GOT3 (cell line): Measurements from ENCODE around the gene NWD2.
"Not testable (repeated sequence)": the region's sequence is repeated elsewhere in the genome, so short reads cannot be mapped to it uniquely, and the experiment has no call there.

Experiments
- DNase-seq: peaks from one replicate; lab custom pipeline; 2025; ENCODE audit warnings: mixed read lengths; lab: John Stamatoyannopoulos, UW

Gene NWD2

GRCh38 chr4:37470245-37470644, 225.7 kb downstream of the NWD2 start:
- no peak for DNase-seq

- DNase-seq, result no peak
These were observed 226.6 kb downstream of the NWD2 start for GRCh38 chr4:37471093-37471492.

- no peak for DNase-seq
These were observed 227.4 kb downstream of the NWD2 start for GRCh38 chr4:37471971-37472370.

GRCh38 chr4:37473807-37474206, 229.3 kb downstream of the NWD2 start:
- no peak for DNase-seq

- DNase-seq, result no peak
These were observed 230.5 kb downstream of the NWD2 start for GRCh38 chr4:37475087-37475486.

GRCh38 chr4:37475776-37476175, 231.2 kb downstream of the NWD2 start:
- DNase-seq, result no peak

GRCh38 chr4:37476256-37476655, 231.7 kb downstream of the NWD2 start:
- no peak for DNase-seq

- no peak for DNase-seq
These were observed 232.1 kb downstream of the NWD2 start for GRCh38 chr4:37476691-37477090.

GRCh38 chr4:37477126-37477525, 232.6 kb downstream of the NWD2 start:
- DNase-seq, result no peak

GRCh38 chr4:37478151-37478550, 233.6 kb downstream of the NWD2 start:
- DNase-seq, result no peak

GRCh38 chr4:37480509-37480908, 236.0 kb downstream of the NWD2 start:
- DNase-seq, result no peak

GRCh38 chr4:37481547-37482122, 237.1 kb downstream of the NWD2 start:
- no peak for DNase-seq

- no peak for DNase-seq
These were observed 237.8 kb downstream of the NWD2 start for GRCh38 chr4:37482236-37482913.

GRCh38 chr4:37483610-37484009, 239.1 kb downstream of the NWD2 start:
- no peak for DNase-seq

- DNase-seq, result no peak
These were observed 241.6 kb downstream of the NWD2 start for GRCh38 chr4:37486166-37486565.

- DNase-seq, result no peak
These were observed 243.1 kb downstream of the NWD2 start for GRCh38 chr4:37487668-37488067.

- no peak for DNase-seq
These were observed 245.2 kb downstream of the NWD2 start for GRCh38 chr4:37489697-37490096.

GRCh38 chr4:37490391-37491347, 246.1 kb downstream of the NWD2 start:
- DNase-seq, result no peak

- DNase-seq, result not testable (repeated sequence)
These were observed 250.8 kb downstream of the NWD2 start for GRCh38 chr4:37495353-37495752.
